Thoracic aorta (tissue), 2 donors: ENCODE measurements around the gene WNT3. TPM values are rescaled to one million over a fixed set of nuclear protein-coding genes. Genes with fewer than 3 reads are reported as not detected.

Source experiments
- ATAC-seq: fragments of 150-250 bp; one replicate; pipeline ENCODE4 v1.8.0; 2017; ENCODE audit warnings: low read depth; ENCODE audit not compliant: insufficient number of reproducible peaks, low FRiP score
- DNase-seq: peaks from one replicate; pipeline ENCODE4 v3.0.0-alpha.2; 2020; ENCODE audit warnings: low spot score
- H3K27ac ChIP-seq, 2 donors: fragments of 200-600 bp; sonication (generic); 1 replicate in 1 of 2; 2 replicates in 1 of 2; pipeline ENCODE4 v1.5.1; 2016; ENCODE audit warnings: mild to moderate bottlenecking in 2 of 2, moderate library complexity in 2 of 2
- H3K27me3 ChIP-seq: fragments of 200-600 bp; sonication (generic); replicated peaks from 2 replicates; pipeline ENCODE4 v1.6.0; 2016; ENCODE audit warnings: mild to moderate bottlenecking; ENCODE audit not compliant: insufficient read depth
- H3K36me3 ChIP-seq: fragments of 200-600 bp; sonication (generic); one replicate; pipeline ENCODE4 v1.5.1; 2016
- H3K4me1 ChIP-seq, 2 donors: fragments of 200-600 bp; sonication (generic); 1 replicate in 1 of 2; 2 replicates in 1 of 2; pipeline versions ENCODE4 v1.5.1 to v1.6.0; 2016; ENCODE audit warnings: low read depth in 2 of 2, mild to moderate bottlenecking in 1 of 2; ENCODE audit not compliant: control insufficient read depth in 1 of 2
- H3K4me3 ChIP-seq: fragments of 200-600 bp; sonication (generic); 2 replicates; pipeline ENCODE4 v1.5.1; 2016; ENCODE audit warnings: mild to moderate bottlenecking
- H3K9me3 ChIP-seq: fragments of 200-600 bp; sonication (generic); 2 replicates; pipeline ENCODE4 v1.5.1; 2016
- CTCF ChIP-seq: fragments of 200-600 bp; sonication (generic); IDR thresholded peaks from one replicate; pipeline ENCODE4 v1.5.1; 2019; ENCODE audit warnings: antibody characterized with exemption
- total RNA-seq, 2 donors: library from RNA; depleted of rRNA; stranded (reverse); fragments of >200 nt; gene quantifications; one replicate each; pipeline versions ENCODE4 v1.1.0 to v1.2.3, GENCODE V29; 2016

Gene WNT3
- total RNA-seq, 2 donors from 2014 or later, result 0.27 to 0.35 TPM

- no peak for ATAC-seq
Observed at GRCh38 chr17:46727572-46728348, 90.7 kb downstream of the WNT3 start.

GRCh38 chr17:46726206-46726605, 92.3 kb downstream of the WNT3 start:
- no peaks in the 10 kb centered on the region for H3K9me3 ChIP-seq
- H3K4me3 ChIP-seq, result no peak overlapping the region
- no peaks in the 10 kb centered on the region for H3K4me1 ChIP-seq
- DNase-seq (no peak), ATAC-seq (no peak)
- H3K36me3 ChIP-seq, result no peaks in the 10 kb centered on the region
- H3K27ac ChIP-seq, result no peak overlapping the region
- no peaks in the 10 kb centered on the region for H3K27me3 ChIP-seq
- no peak for TF ChIP-seq CTCF

More at GRCh38 chr17:46727572-46728348, 90.7 kb downstream of the WNT3 start:
- no peaks in the 10 kb centered on the region for H3K36me3 ChIP-seq
- TF ChIP-seq CTCF, result no peak
- DNase-seq, result no peak
- no peaks in the 10 kb centered on the region for H3K9me3 ChIP-seq
- H3K27ac ChIP-seq, result no peak overlapping the region
- no peaks in the 10 kb centered on the region for H3K27me3 ChIP-seq
- no peaks in the 10 kb centered on the region for H3K4me1 ChIP-seq
- no peak overlapping the region for H3K4me3 ChIP-seq

GRCh38 chr17:46722662-46723285, 95.7 kb downstream of the WNT3 start:
- no peak for TF ChIP-seq CTCF
- Histone ChIP-seq H3K4me1 (no peaks in the 10 kb centered on the region), H3K9me3 (no peaks in the 10 kb centered on the region), H3K27ac (no peak overlapping the region), H3K4me3 (no peak overlapping the region), H3K36me3 (no peaks in the 10 kb centered on the region), H3K27me3 (no peaks in the 10 kb centered on the region)
- DNase-seq, result no peak
- ATAC-seq, result no peak

GRCh38 chr17:46720408-46720807, 98.1 kb downstream of the WNT3 start:
- Histone ChIP-seq H3K27ac (no peak overlapping the region), H3K9me3 (no peaks in the 10 kb centered on the region), H3K4me1 (no peaks in the 10 kb centered on the region), H3K36me3 (no peaks in the 10 kb centered on the region), H3K4me3 (no peak overlapping the region), H3K27me3 (no peaks in the 10 kb centered on the region)
- TF ChIP-seq CTCF, result no peak
- DNase-seq (no peak), ATAC-seq (no peak)

GRCh38 chr17:46719891-46720290, 98.6 kb downstream of the WNT3 start:
- TF ChIP-seq CTCF, result no peak
- no peaks in the 10 kb centered on the region for H3K4me1 ChIP-seq
- DNase-seq (no peak), ATAC-seq (no peak)
- no peak overlapping the region for H3K27ac ChIP-seq
- no peak overlapping the region for H3K4me3 ChIP-seq
- H3K27me3 ChIP-seq, result no peaks in the 10 kb centered on the region
- H3K36me3 ChIP-seq, result no peaks in the 10 kb centered on the region
- no peaks in the 10 kb centered on the region for H3K9me3 ChIP-seq
